HG03159 (cell line): ENCODE measurements around the gene TSHZ2.
"Not testable (repeated sequence)": the region's sequence is repeated elsewhere in the genome, so short reads cannot be mapped to it uniquely, and the experiment has no call there.

Source experiments
- ATAC-seq: cut with Tn5 transposase; IDR thresholded peaks from one replicate; pipeline ENCODE4 v1.9.1; 2021; ENCODE audit warnings: mild to moderate bottlenecking, moderate library complexity; ENCODE audit not compliant: unreplicated experiment

The TSHZ2 gene

GRCh38 chr20:53298260-53298659 is 326.1 kb downstream of the TSHZ2 start:
- no peak for ATAC-seq

GRCh38 chr20:53298911-53299310 is 326.8 kb downstream of the TSHZ2 start:
- ATAC-seq = no peak

- no peak for ATAC-seq
These were observed 327.7 kb downstream of the TSHZ2 start for GRCh38 chr20:53299831-53300230.

GRCh38 chr20:53301869-53302268 is 329.7 kb downstream of the TSHZ2 start:
- ATAC-seq = no peak

GRCh38 chr20:53302695-53303412 is 330.7 kb downstream of the TSHZ2 start:
- ATAC-seq = no peak

- ATAC-seq = no peak
These were observed 331.2 kb downstream of the TSHZ2 start for GRCh38 chr20:53303413-53303760.

- no peak for ATAC-seq
These were observed 332.0 kb downstream of the TSHZ2 start for GRCh38 chr20:53304146-53304545.

- ATAC-seq = no peak
These were observed 334.1 kb downstream of the TSHZ2 start for GRCh38 chr20:53306192-53306805.

GRCh38 chr20:53307964-53308597 is 335.9 kb downstream of the TSHZ2 start:
- no peak for ATAC-seq

GRCh38 chr20:53309515-53309914 is 337.4 kb downstream of the TSHZ2 start:
- no peak for ATAC-seq

GRCh38 chr20:53312957-53313356 is 340.8 kb downstream of the TSHZ2 start:
- no peak for ATAC-seq

- ATAC-seq = no peak
These were observed 344.2 kb downstream of the TSHZ2 start for GRCh38 chr20:53316206-53316937.

GRCh38 chr20:53319200-53319599 is 347.0 kb downstream of the TSHZ2 start:
- ATAC-seq = no peak

- no peak for ATAC-seq
These were observed 347.6 kb downstream of the TSHZ2 start for GRCh38 chr20:53319716-53320115.

GRCh38 chr20:53320701-53321100 is 348.5 kb downstream of the TSHZ2 start:
- ATAC-seq = no peak

- no peak for ATAC-seq
These were observed 349.4 kb downstream of the TSHZ2 start for GRCh38 chr20:53321596-53321995.

- ATAC-seq = no peak
These were observed 350.5 kb downstream of the TSHZ2 start for GRCh38 chr20:53322651-53323050.

- not testable (repeated sequence) for ATAC-seq
These were observed 351.3 kb downstream of the TSHZ2 start for GRCh38 chr20:53323460-53323859.

GRCh38 chr20:53324816-53325215 is 352.7 kb downstream of the TSHZ2 start:
- ATAC-seq = no peak

- no peak for ATAC-seq
These were observed 356.8 kb downstream of the TSHZ2 start for GRCh38 chr20:53328961-53329360.

GRCh38 chr20:53329781-53330180 is 357.6 kb downstream of the TSHZ2 start:
- no peak for ATAC-seq
